PC-9 (cell line): ENCODE results near the gene MMP11. TPM values are rescaled to one million over a fixed set of nuclear protein-coding genes. Genes with fewer than 3 reads are reported as not detected.

Source experiments
- BruUV-seq: library from RNA; stranded (reverse); fragments of 400-500 nt; replicated peaks from 2 replicates; lab custom pipeline; 2021; lab: Mats Ljungman, UMichigan
- CTCF ChIA-PET: fragments of 300-600 bp; sonication (Branson Sonifier 250); formaldehyde crosslinking; loops from one replicate; lab custom pipeline; 2022; ENCODE audit warnings: antibody characterized with exemption; lab: Charles Lee
- POLR2A ChIA-PET: fragments of 300-600 bp; sonication (Branson Sonifier 250); formaldehyde crosslinking; loops from one replicate; lab custom pipeline; 2022; ENCODE audit warnings: antibody characterized with exemption; ENCODE audit not compliant: unreplicated experiment; lab: Charles Lee
- DNase-seq, 2 experiments: peaks; one replicate each; pipeline versions ENCODE4 v3.0.0 to v3.0.0-alpha.2; 2015 to 2022; ENCODE audit warnings: mixed read lengths in 1 of 2
- H2AFZ ChIP-seq: fragments of 200-600 bp; sonication (generic); 2 replicates; pipeline ENCODE4 v1.8.1; 2017; ENCODE audit warnings: antibody characterized with exemption
- H3F3A ChIP-seq: fragments of 200-600 bp; sonication (generic); 2 replicates; pipeline ENCODE4 v1.8.1; 2017; ENCODE audit warnings: antibody characterized with exemption, mild to moderate bottlenecking, low read depth; ENCODE audit not compliant: insufficient read depth
- H3K27ac ChIP-seq: fragments of 200-600 bp; sonication (generic); 2 replicates; pipeline ENCODE4 v1.6.1; 2016; ENCODE audit warnings: mixed run types
- H3K27me3 ChIP-seq: fragments of 200-600 bp; sonication (generic); 2 replicates; pipeline ENCODE4 v1.6.1; 2016; ENCODE audit warnings: low read depth, mixed run types; ENCODE audit not compliant: insufficient read depth
- H3K36me3 ChIP-seq: fragments of 200-600 bp; sonication (generic); 2 replicates; pipeline ENCODE4 v1.6.1; 2016; ENCODE audit warnings: low read depth, mixed run types
- H3K4me1 ChIP-seq: fragments of 200-600 bp; sonication (generic); replicated peaks from 2 replicates; pipeline ENCODE4 v1.6.1; 2016; ENCODE audit warnings: mixed run types; ENCODE audit not compliant: insufficient read depth
- H3K4me2 ChIP-seq: fragments of 200-600 bp; sonication (generic); 2 replicates; pipeline ENCODE4 v1.6.1; 2017; ENCODE audit warnings: mixed run types
- H3K4me3 ChIP-seq: fragments of 200-600 bp; sonication (generic); 2 replicates; pipeline ENCODE4 v1.6.1; 2016; ENCODE audit warnings: mixed run types
- H3K79me2 ChIP-seq: fragments of 200-600 bp; sonication (generic); 2 replicates; pipeline ENCODE4 v1.6.1; 2017; ENCODE audit warnings: low read depth, mixed run types
- H3K9me2 ChIP-seq: fragments of 200-600 bp; sonication (generic); 2 replicates; pipeline ENCODE4 v1.8.1; 2017; ENCODE audit warnings: mild to moderate bottlenecking; ENCODE audit not compliant: insufficient read depth
- H3K9me3 ChIP-seq: fragments of 200-600 bp; sonication (generic); 2 replicates; pipeline ENCODE4 v1.8.1; 2016; ENCODE audit warnings: low read depth; ENCODE audit not compliant: insufficient read depth
- H4K20me1 ChIP-seq: fragments of 200-600 bp; sonication (generic); 2 replicates; pipeline ENCODE4 v1.8.1; 2017; ENCODE audit not compliant: insufficient read depth
- CTCF ChIP-seq: fragments of 200-600 bp; sonication (generic); conservative IDR thresholded peaks from 2 replicates; pipeline ENCODE4 v1.6.1; 2017; ENCODE audit warnings: mixed run types, antibody characterized with exemption, mild to moderate bottlenecking, moderate library complexity
- EZH2 ChIP-seq: fragments of 200-600 bp; sonication (generic); IDR thresholded peaks from 2 replicates; pipeline ENCODE4 v1.8.0; 2017; ENCODE audit warnings: antibody characterized with exemption, low read depth
- intact Hi-C: fragments of 100-400 bp; cut with micrococcal nuclease; formaldehyde crosslinking; loops from one replicate; pipeline ENCODE4 v1.10.0; 2022; ENCODE audit not compliant: unreplicated experiment
- total RNA-seq: library from RNA; stranded (reverse); gene quantifications from 2 replicates; pipeline ENCODE4 v1.2.3, GENCODE V29; 2021

The MMP11 gene
- total RNA-seq, 1 experiment from 2014 or later = 2.4 TPM

- peaks cover 7% of the 10 kb centered on the region; the same call in 1 of the 2 replicates for H3F3A ChIP-seq
- peak; percentile 55 to 72 for DNase-seq
- ChIA-PET POLR2A (no interaction called here), CTCF (interaction anchor here (1.1 kb wide), 1 partner anchor 11 kb away, joined by 6 read pairs; no protein-coding TSS in a partner anchor)
- no peaks in the 10 kb centered on the region for H3K9me2 ChIP-seq
- TF ChIP-seq EZH2 (no peak), CTCF (no peak)
- H2AFZ ChIP-seq = peak overlapping the region; percentile 58; the same call in 1 of the 2 replicates
- no peak overlapping the region for H3K4me3 ChIP-seq
- H3K79me2 ChIP-seq = no peaks in the 10 kb centered on the region
- peak overlapping the region; percentile 58 for H3K4me2 ChIP-seq
- no peaks in the 10 kb centered on the region for H3K27me3 ChIP-seq
- no TSS peak for BruUV-seq
- H3K4me1 ChIP-seq = peaks cover 20% of the 10 kb centered on the region
- intact Hi-C loops = no loop called here
- no peaks in the 10 kb centered on the region for H3K9me3 ChIP-seq
- H3K27ac ChIP-seq = no peak overlapping the region
- no peaks in the 10 kb centered on the region for H3K36me3 ChIP-seq
- no peaks in the 10 kb centered on the region for H4K20me1 ChIP-seq
These were observed 9.0 kb downstream of the MMP11 start for GRCh38 chr22:23781511-23782183.

- TF ChIP-seq CTCF = no peak
These were observed 9.6 kb downstream of the MMP11 start for GRCh38 chr22:23782252-23782651.

GRCh38 chr22:23782703-23783102 lies 10.1 kb downstream of the MMP11 start:
- peaks cover 4% of the 10 kb centered on the region for H4K20me1 ChIP-seq
- H2AFZ ChIP-seq = no peak overlapping the region
- no peak overlapping the region for H3K27ac ChIP-seq
- no peak for DNase-seq
- peaks cover 4% of the 10 kb centered on the region for H3K79me2 ChIP-seq
- no peaks in the 10 kb centered on the region for H3K27me3 ChIP-seq
- H3K9me2 ChIP-seq = no peaks in the 10 kb centered on the region
- H3K4me3 ChIP-seq = no peak overlapping the region
- no TSS peak for BruUV-seq
- H3K4me2 ChIP-seq = no peak overlapping the region
- peaks cover 21% of the 10 kb centered on the region for H3K4me1 ChIP-seq
- H3K9me3 ChIP-seq = no peaks in the 10 kb centered on the region
- peaks cover 7% of the 10 kb centered on the region; the same call in 1 of the 2 replicates for H3F3A ChIP-seq
- CTCF ChIA-PET = interaction anchor here (0.6 kb wide), 1 partner anchor 28 kb away, joined by 3 read pairs; the partner anchor contains the start of gene VPREB3
- H3K36me3 ChIP-seq = no peaks in the 10 kb centered on the region
- intact Hi-C loops = no loop called here
- TF ChIP-seq EZH2 = no peak
- TF ChIP-seq CTCF = no peak
- POLR2A ChIA-PET = no interaction called here

More at GRCh38 chr22:23782252-23782651, 9.6 kb downstream of the MMP11 start:
- Histone ChIP-seq H3K79me2 (no peaks in the 10 kb centered on the region), H2AFZ (no peak overlapping the region), H3K4me3 (no peak overlapping the region), H3K9me2 (no peaks in the 10 kb centered on the region), H3F3A (peaks cover 7% of the 10 kb centered on the region; the same call in 1 of the 2 replicates), H3K4me2 (peak overlapping the region; percentile 58; the same call in 1 of the 2 replicates), H3K9me3 (no peaks in the 10 kb centered on the region), H3K27ac (no peak overlapping the region), H3K36me3 (no peaks in the 10 kb centered on the region), H4K20me1 (no peaks in the 10 kb centered on the region), H3K4me1 (peaks cover 20% of the 10 kb centered on the region), H3K27me3 (no peaks in the 10 kb centered on the region)
- DNase-seq = no peak
- no TSS peak for BruUV-seq
- POLR2A ChIA-PET = no interaction called here
- CTCF ChIA-PET = interaction anchor here (0.6 to 1.1 kb wide), 2 partner anchors 11 to 28 kb away, joined by 3 to 6 read pairs; partner anchors contain the start of gene VPREB3
- intact Hi-C loops = no loop called here
